MCF 10A (cell line): ENCODE measurements around the gene TRAF2. TPM values are rescaled to one million over a fixed set of nuclear protein-coding genes. Genes with fewer than 3 reads are reported as not detected.

ENCODE experiments used
- BruUV-seq: library from RNA; stranded (reverse); fragments of 400-500 nt; replicated peaks from 2 replicates; lab custom pipeline; 2021; lab: Mats Ljungman, UMichigan
- CTCF ChIA-PET: fragments of 300-600 bp; sonication (Branson Sonifier 250); formaldehyde crosslinking; extraction: SDS; loops from one replicate; lab custom pipeline; 2021; ENCODE audit warnings: antibody characterized with exemption, inconsistent platforms; lab: Yijun Ruan, JAX
- POLR2A ChIA-PET: fragments of 300-600, 350-650 bp; sonication (Branson Sonifier 250); formaldehyde crosslinking; extraction: SDS; loops from one replicate; lab custom pipeline; 2020; ENCODE audit warnings: antibody characterized with exemption, inconsistent platforms; lab: Yijun Ruan, JAX
- DNase-seq: peaks from one replicate; pipeline ENCODE4 v3.0.0-alpha.2; 2018; ENCODE audit not compliant: unreplicated experiment
- H3K27ac Mint-ChIP-seq: one replicate; pipeline ENCODE4 v1.8.0; 2022; ENCODE audit warnings: mild to moderate bottlenecking, low read depth, mixed read lengths; ENCODE audit not compliant: unreplicated experiment
- H3K27me3 Mint-ChIP-seq: one replicate; pipeline ENCODE4 v1.8.0; 2022; ENCODE audit warnings: mixed read lengths; ENCODE audit not compliant: insufficient read depth, unreplicated experiment
- H3K36me3 Mint-ChIP-seq: one replicate; pipeline ENCODE4 v1.8.0; 2022; ENCODE audit warnings: mild to moderate bottlenecking, moderate library complexity, mixed read lengths; ENCODE audit not compliant: insufficient read depth, unreplicated experiment
- H3K4me1 Mint-ChIP-seq: one replicate; pipeline ENCODE4 v1.8.0; 2022; ENCODE audit warnings: mixed read lengths; ENCODE audit not compliant: insufficient read depth, unreplicated experiment
- H3K4me3 Mint-ChIP-seq: one replicate; pipeline ENCODE4 v1.8.0; 2022; ENCODE audit warnings: mild to moderate bottlenecking, moderate library complexity, mixed read lengths; ENCODE audit not compliant: unreplicated experiment
- H3K9me3 Mint-ChIP-seq: one replicate; pipeline ENCODE4 v1.8.0; 2022; ENCODE audit warnings: mixed read lengths; ENCODE audit not compliant: unreplicated experiment
- intact Hi-C: fragments of 100-400 bp; cut with micrococcal nuclease; formaldehyde crosslinking; loops from 2 replicates; pipeline ENCODE4 v1.14.1; 2022
- total RNA-seq: library from RNA; stranded (reverse); gene quantifications from 2 replicates; pipeline ENCODE4 v1.2.3, GENCODE V29; 2022
- TF ChIP-seq, protein P1 (sequence below): fragments of 200-600 bp; IDR thresholded peaks from one replicate; pipeline ENCODE4 v1.8.0; 2022; ENCODE audit warnings: antibody characterized with exemption, mild to moderate bottlenecking; ENCODE audit not compliant: unreplicated experiment

Gene TRAF2
- total RNA-seq, 1 experiment from 2014 or later: 14.1 TPM

DNA sequence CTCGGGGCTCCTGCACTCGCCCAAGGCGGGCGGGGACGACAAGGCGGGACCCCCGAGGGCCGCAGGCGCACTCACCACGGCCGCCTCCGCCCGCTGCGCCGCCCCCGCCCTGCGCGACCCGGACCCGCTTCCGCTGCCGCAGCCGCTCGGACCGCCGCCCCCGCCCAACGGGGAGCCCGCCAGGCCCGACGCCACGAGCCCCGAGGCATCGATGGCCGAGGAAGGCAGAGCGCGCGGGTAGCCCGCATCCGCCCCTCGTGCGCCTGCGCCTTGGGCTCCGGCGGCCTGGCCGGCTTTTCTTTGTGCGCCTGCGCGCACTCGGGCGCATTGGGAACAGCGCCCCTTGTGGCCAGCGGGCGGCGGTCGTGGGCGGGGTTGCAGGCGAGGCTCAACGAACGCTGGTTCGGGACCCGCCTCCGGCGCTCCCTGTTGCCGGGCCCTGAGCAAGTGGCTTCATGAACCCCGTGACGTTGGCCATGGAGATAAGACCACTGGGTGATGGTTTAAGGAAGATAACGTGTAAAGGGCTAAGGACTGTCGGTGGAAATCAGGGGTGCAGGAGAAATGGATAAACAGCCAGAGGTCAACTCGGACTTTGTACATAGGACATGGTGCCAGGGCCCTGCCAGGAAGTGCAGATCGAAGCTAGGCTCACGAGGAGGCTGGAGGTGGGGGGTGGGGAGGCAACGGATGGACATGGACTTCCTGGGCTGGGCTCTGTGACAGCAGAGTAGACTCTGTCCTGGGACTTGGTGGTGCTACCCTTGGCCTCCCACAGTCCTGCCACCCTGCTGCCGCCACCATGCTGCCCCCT lies 58.4 kb downstream of the TRAF2 start, which contains the start of the genes C8G and FBXW5:
C8G (plus strand) TSS at position 725 of the 814 bp plus-strand sequence; CDS start at position 803, 78 bp downstream.
FBXW5 (minus strand) TSS at position 220 of the 814 bp plus-strand sequence. CDS start 655 bp downstream, outside the sequence.
- no TSS peak for BruUV-seq
- Mint-ChIP-seq H3K9me3 (no peaks in the 10 kb centered on the region), H3K4me3 (peak within 1 kb of the TSS; percentile 70), H3K36me3 (peaks cover 27% of the 10 kb centered on the region), H3K27me3 (no peaks in the 10 kb centered on the region), H3K27ac (peak within 1 kb of the TSS; percentile 69), H3K4me1 (no peaks in the 10 kb centered on the region)
- intact Hi-C loops: loop anchor here (10.0 kb wide), 1 partner anchor 100 kb away; the partner anchor contains the start of genes AJM1 and PHPT1
- ChIA-PET POLR2A (interaction anchor here (0.8 to 1.7 kb wide), 9 partner anchors 43 to 137 kb away, joined by 3 to 10 read pairs (median 5); partner anchors contain the start of genes EDF1, PAXX and TRAF2), CTCF (interaction anchor here (0.6 to 1.2 kb wide), 11 partner anchors 52 to 365 kb away, joined by 3 to 5 read pairs (median 3); partner anchors contain the start of gene CLIC3)
- TF ChIP-seq, protein P1, sequence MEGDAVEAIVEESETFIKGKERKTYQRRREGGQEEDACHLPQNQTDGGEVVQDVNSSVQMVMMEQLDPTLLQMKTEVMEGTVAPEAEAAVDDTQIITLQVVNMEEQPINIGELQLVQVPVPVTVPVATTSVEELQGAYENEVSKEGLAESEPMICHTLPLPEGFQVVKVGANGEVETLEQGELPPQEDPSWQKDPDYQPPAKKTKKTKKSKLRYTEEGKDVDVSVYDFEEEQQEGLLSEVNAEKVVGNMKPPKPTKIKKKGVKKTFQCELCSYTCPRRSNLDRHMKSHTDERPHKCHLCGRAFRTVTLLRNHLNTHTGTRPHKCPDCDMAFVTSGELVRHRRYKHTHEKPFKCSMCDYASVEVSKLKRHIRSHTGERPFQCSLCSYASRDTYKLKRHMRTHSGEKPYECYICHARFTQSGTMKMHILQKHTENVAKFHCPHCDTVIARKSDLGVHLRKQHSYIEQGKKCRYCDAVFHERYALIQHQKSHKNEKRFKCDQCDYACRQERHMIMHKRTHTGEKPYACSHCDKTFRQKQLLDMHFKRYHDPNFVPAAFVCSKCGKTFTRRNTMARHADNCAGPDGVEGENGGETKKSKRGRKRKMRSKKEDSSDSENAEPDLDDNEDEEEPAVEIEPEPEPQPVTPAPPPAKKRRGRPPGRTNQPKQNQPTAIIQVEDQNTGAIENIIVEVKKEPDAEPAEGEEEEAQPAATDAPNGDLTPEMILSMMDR: peak; percentile 91
- peak; percentile 93 for DNase-seq

DNA sequence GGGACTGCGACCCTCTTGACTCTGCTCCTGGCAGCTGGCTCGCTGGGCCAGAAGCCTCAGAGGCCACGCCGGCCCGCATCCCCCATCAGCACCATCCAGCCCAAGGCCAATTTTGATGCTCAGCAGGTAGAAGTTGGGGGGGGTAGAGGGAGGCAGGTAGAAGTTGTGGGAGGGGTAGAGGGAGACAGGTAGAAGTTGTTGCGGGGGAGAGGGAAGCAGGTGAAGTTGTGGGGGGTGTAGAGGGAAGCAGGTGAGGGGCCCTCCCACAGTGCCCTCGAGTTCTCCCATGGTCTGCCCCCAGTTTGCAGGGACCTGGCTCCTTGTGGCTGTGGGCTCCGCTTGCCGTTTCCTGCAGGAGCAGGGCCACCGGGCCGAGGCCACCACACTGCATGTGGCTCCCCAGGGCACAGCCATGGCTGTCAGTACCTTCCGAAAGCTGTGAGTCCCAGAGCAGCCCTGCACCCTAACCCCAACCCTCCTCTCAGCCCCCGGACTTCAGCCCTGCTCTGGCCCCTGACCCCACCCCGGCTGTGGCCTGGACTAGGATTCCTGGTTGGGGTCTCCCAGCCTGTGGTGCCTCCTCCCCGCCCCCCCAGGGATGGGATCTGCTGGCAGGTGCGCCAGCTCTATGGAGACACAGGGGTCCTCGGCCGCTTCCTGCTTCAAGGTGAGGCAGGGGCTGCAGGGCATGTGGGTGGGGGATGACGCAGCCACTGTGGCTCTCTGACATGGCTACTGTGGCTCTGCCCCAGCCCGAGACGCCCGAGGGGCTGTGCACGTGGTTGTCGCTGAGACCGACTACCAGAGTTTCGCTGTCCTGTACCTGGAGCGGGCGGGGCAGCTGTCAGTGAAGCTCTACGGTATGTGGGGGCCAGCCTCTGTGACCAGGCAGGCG lies 59.3 kb downstream of the TRAF2 start:
- H3K4me1 Mint-ChIP-seq: no peaks in the 10 kb centered on the region
- DNase-seq: no peak
- H3K36me3 Mint-ChIP-seq: peaks cover 20% of the 10 kb centered on the region
- H3K4me3 Mint-ChIP-seq: no peak overlapping the region
- TF ChIP-seq, protein P1: no peak
- H3K27ac Mint-ChIP-seq: no peak overlapping the region
- H3K27me3 Mint-ChIP-seq: no peaks in the 10 kb centered on the region
- intact Hi-C loops: loop anchor here (10.0 kb wide), 1 partner anchor 101 kb away; the partner anchor contains the start of genes AJM1 and PHPT1
- BruUV-seq: no TSS peak
- POLR2A ChIA-PET: no interaction called here
- CTCF ChIA-PET: interaction anchor here (0.5 to 1.2 kb wide), 8 partner anchors 51 to 380 kb away, joined by 3 to 5 read pairs (median 3); partner anchors contain the start of gene CLIC3
- H3K9me3 Mint-ChIP-seq: no peaks in the 10 kb centered on the region

DNA sequence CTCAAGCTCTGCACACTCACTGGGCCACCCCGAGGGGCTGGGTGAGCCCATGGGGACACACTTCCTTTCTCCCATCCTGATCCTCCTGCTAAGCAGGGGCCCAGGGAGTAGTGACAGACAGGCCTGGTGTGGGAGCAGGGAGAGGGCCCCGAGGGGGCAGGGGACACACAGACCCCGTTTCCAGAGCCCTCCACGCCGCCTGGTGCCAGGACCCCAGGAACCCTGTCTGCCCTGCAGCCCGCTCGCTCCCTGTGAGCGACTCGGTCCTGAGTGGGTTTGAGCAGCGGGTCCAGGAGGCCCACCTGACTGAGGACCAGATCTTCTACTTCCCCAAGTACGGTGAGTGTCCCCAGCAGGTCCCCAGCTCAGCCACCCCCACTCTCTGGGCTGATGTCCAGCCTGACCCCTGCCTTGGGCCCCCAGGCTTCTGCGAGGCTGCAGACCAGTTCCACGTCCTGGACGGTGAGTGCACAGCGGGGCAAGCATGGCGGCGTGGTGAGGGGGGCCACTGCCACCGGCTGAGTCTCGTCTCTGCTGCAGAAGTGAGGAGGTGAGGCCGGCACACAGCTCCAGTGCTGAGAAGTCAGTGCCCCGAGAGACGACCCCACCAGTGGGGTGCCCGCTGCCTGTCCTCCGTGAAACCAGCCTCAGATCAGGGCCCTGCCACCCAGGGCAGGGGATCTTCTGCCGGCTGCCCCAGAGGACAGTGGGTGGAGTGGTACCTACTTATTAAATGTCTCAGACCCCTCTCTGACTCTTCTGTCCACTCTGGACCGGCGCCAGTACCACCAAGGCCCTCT lies 60.1 kb downstream of the TRAF2 start:
- CTCF ChIA-PET: interaction anchor here (0.5 to 2.2 kb wide), 7 partner anchors 50 to 381 kb away, joined by 3 to 27 read pairs (median 3); partner anchors contain the start of genes ABCA2 and CLIC3
- H3K36me3 Mint-ChIP-seq: peaks cover 13% of the 10 kb centered on the region

More for the DNA sequence above, 60.1 kb downstream of the TRAF2 start:
- Mint-ChIP-seq H3K27me3 (no peaks in the 10 kb centered on the region), H3K4me3 (no peak overlapping the region), H3K4me1 (no peaks in the 10 kb centered on the region), H3K9me3 (no peaks in the 10 kb centered on the region), H3K27ac (no peak overlapping the region)
- intact Hi-C loops: loop anchor here (10.0 kb wide), 1 partner anchor 102 kb away; the partner anchor contains the start of genes AJM1 and PHPT1
- TF ChIP-seq, protein P1: no peak
- BruUV-seq: no TSS peak
- POLR2A ChIA-PET: no interaction called here
- DNase-seq: no peak
